GM10248 (cell line): ENCODE measurements around the gene SULT1B1.

Experiments used
- CTCF ChIA-PET: fragments of 300-600 bp; sonication (Branson Sonifier 250); formaldehyde crosslinking; extraction: SDS; loops from one replicate; lab custom pipeline; 2021; ENCODE audit warnings: antibody characterized with exemption; lab: Yijun Ruan, JAX
- POLR2A ChIA-PET: fragments of 350-650 bp; sonication (Branson Sonifier 250); formaldehyde crosslinking; extraction: SDS; loops from one replicate; lab custom pipeline; 2020; ENCODE audit warnings: antibody characterized with exemption; lab: Yijun Ruan, JAX
- DNase-seq: peaks from one replicate; pipeline ENCODE4 v3.0.0; 2012; ENCODE audit errors: extremely low spot score
- CTCF ChIP-seq: IDR thresholded peaks from 2 replicates; pipeline ENCODE4 v1.5.1; 2012; ENCODE audit warnings: mild to moderate bottlenecking, low read depth; ENCODE audit errors: extremely low read depth, missing control alignments, control extremely low read depth

SULT1B1 gene

DNA sequence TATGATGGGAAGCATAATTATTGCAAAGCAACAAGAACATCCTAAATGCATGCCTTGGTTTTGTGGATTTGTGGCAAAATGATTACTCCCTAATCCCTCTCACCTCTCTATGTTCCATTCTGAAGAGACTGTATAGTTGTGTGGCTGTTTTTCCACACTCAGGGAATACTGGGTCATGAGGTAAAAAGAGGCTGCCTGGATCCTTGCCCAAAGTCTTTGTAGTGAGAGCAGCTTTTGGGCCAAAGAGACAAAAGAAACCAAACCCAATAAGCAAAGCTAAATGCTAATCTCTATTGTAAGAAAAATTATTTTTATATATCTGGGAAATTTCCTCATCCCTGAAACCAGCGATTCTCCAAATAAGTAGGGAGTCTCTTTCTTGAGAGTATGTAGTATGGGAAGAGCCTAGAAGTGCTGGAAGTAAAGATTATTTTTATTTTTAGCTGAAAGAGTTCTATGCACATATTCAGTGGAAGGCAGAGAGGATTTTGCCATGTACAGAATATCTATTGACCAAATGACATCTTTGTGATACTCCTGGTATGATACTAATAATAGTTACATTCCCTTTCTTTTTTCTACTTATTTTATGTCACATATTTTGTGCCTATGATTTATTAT, 24.9 kb upstream of the SULT1B1 start:
- ChIA-PET CTCF (interaction anchor here (1.5 kb wide), 1 partner anchor 21 kb away, joined by 3 read pairs; no protein-coding TSS in a partner anchor), POLR2A (no interaction called here)
- no peak for TF ChIP-seq CTCF
- no peak for DNase-seq

DNA sequence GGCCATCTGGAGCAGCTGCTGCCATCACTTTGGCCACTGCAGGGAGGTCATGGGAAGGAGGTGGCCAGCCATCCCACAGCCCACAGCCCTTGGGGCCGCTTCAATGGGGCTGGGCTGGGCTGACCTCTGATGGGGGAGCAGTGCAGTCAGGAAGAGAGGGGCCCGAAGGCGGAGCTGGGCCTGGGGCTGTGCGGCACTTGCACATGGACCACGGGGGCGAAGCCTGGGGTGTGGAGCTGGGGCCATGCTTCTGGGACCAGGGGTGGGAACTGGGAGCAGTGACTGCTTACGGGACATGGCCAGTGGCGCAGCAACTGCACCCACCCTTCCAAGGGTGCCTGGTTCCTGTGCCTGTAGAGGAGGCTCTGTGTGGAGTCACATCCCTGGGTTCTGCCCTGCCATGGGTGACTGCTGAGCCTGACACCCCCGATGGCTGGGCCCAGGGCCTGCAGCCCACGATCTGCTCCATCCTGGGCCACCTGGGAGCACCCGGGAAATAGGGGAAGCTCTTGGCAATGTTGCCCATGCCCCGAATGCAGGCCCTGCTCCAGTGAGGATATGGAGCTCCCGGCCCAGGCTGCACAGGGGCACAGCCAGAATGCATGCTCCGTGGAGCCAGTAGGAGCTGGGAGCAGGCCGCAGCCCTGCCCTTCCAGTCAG, 22.4 kb upstream of the SULT1B1 start:
- TF ChIP-seq CTCF, result no peak
- ChIA-PET POLR2A (no interaction called here), CTCF (no interaction called here)
- no peak for DNase-seq

- DNase-seq, result no peak
- ChIA-PET CTCF (interaction anchor here (1.0 kb wide), 2 partner anchors 12 kb away, joined by 3 read pairs; no protein-coding TSS in a partner anchor), POLR2A (no interaction called here)
- TF ChIP-seq CTCF, result no peak
These were observed 21.3 kb upstream of the SULT1B1 start for GRCh38 chr4:69781458-69782418.

- POLR2A ChIA-PET, result no interaction called here
- CTCF ChIA-PET, result no interaction called here
- no peak for TF ChIP-seq CTCF
- DNase-seq, result no peak
These were observed 19.7 kb upstream of the SULT1B1 start for GRCh38 chr4:69780141-69780540.

GRCh38 chr4:69776696-69777095, 16.3 kb upstream of the SULT1B1 start:
- ChIA-PET POLR2A (no interaction called here), CTCF (interaction anchor here (1.4 kb wide), 1 partner anchor 34 kb away, joined by 4 read pairs; no protein-coding TSS in a partner anchor)
- DNase-seq, result no peak
- no peak for TF ChIP-seq CTCF

GRCh38 chr4:69775321-69775867, 15.0 kb upstream of the SULT1B1 start:
- no peak for DNase-seq
- POLR2A ChIA-PET, result no interaction called here
- CTCF ChIA-PET, result interaction anchor here (1.4 kb wide), 1 partner anchor 32 kb away, joined by 4 read pairs; no protein-coding TSS in a partner anchor
- no peak for TF ChIP-seq CTCF
